H1 (cell line): Measurements from ENCODE around the gene RRP1B. TPM values are rescaled to one million over a fixed set of nuclear protein-coding genes. Genes with fewer than 3 reads are reported as not detected.

ENCODE experiments used
- CTCF ChIA-PET: fragments of 300-600 bp; sonication (Branson Sonifier 250); formaldehyde crosslinking; loops from one replicate; lab custom pipeline; 2021; ENCODE audit not compliant: partially characterized antibody; lab: Charles Lee
- POLR2A ChIA-PET: fragments of 300-600 bp; sonication (Branson Sonifier 250); formaldehyde crosslinking; loops from one replicate; lab custom pipeline; 2021; ENCODE audit warnings: inconsistent platforms; ENCODE audit not compliant: partially characterized antibody; lab: Charles Lee
- DNase-seq, 2 experiments: peaks; one replicate each; pipeline versions ENCODE4 v3.0.0 to v3.0.0-alpha.2; 2010 to 2022; ENCODE audit warnings: low spot score in 2 of 2, low read depth in 1 of 2, mixed read lengths in 1 of 2
- FAIRE-seq: peaks from 2 replicates; lab custom pipeline; 2011; peaks lifted over from hg19 to GRCh38; lab: Jason Lieb, UNC
- H2AFZ ChIP-seq: 2 replicates; pipeline ENCODE4 v1.8.1; 2012; ENCODE audit warnings: low read length, inconsistent platforms
- H2AK5ac ChIP-seq: 2 replicates; pipeline ENCODE4 v1.6.1; 2013; ENCODE audit warnings: low read depth, low read length
- H2BK120ac ChIP-seq: replicated peaks from 2 replicates; pipeline ENCODE3; 2013; ENCODE audit warnings: low read depth, low read length, inconsistent platforms
- H2BK12ac ChIP-seq: 2 replicates; pipeline ENCODE4 v1.6.1; 2013; ENCODE audit warnings: low read depth, low read length
- H2BK15ac ChIP-seq: 2 replicates; pipeline ENCODE4 v1.6.1; 2013; ENCODE audit warnings: low read length
- H2BK20ac ChIP-seq: 2 replicates; pipeline ENCODE4 v1.6.1; 2013; ENCODE audit warnings: low read length
- H2BK5ac ChIP-seq: 2 replicates; pipeline ENCODE4 v1.6.1; 2013; ENCODE audit warnings: low read depth, low read length
- H3K14ac ChIP-seq: 2 replicates; pipeline ENCODE4 v1.6.1; 2013; ENCODE audit warnings: inconsistent platforms; ENCODE audit not compliant: insufficient read length
- H3K18ac ChIP-seq: 2 replicates; pipeline ENCODE4 v1.6.1; 2013; ENCODE audit warnings: low read length; ENCODE audit errors: extremely low read depth
- H3K23ac ChIP-seq: 2 replicates; pipeline ENCODE4 v1.6.1; 2013; ENCODE audit warnings: inconsistent platforms; ENCODE audit not compliant: insufficient read length
- H3K23me2 ChIP-seq: 2 replicates; pipeline ENCODE4 v1.6.1; 2013; ENCODE audit warnings: low read depth, low read length
- H3K27ac ChIP-seq: 2 replicates; pipeline ENCODE4 v1.6.1; 2011; ENCODE audit warnings: low read depth, low read length, inconsistent platforms
- H3K27me3 ChIP-seq, 4 experiments: replicated peaks in 1 of 4; 1 replicate in 1 of 4; 2 replicates in 3 of 4; pipeline versions ENCODE4 v1.6.1 to v1.8.1; 2011 to 2013; ENCODE audit warnings: low read length in 3 of 4, mild to moderate bottlenecking in 3 of 4, inconsistent platforms in 2 of 4, mixed read lengths in 2 of 4, moderate library complexity in 1 of 4; ENCODE audit not compliant: control insufficient read depth in 3 of 4, insufficient read depth in 3 of 4; ENCODE audit errors: extremely low read depth in 1 of 4
- H3K36me3 ChIP-seq, 4 experiments: 2 replicates each; pipeline versions ENCODE4 v1.6.1 to v1.8.1; 2011 to 2013; ENCODE audit warnings: mild to moderate bottlenecking in 4 of 4, low read length in 3 of 4, moderate library complexity in 2 of 4, control low read depth in 1 of 4, inconsistent platforms in 1 of 4; ENCODE audit not compliant: insufficient read depth in 4 of 4, control insufficient read depth in 2 of 4
- H3K4ac ChIP-seq: replicated peaks from 2 replicates; pipeline ENCODE3; 2013; ENCODE audit warnings: low read length, low read depth, mixed read lengths, inconsistent platforms; ENCODE audit not compliant: insufficient read length
- H3K4me1 ChIP-seq, 4 experiments: replicated peaks in 1 of 4; 1 replicate in 1 of 4; 2 replicates in 3 of 4; pipeline versions ENCODE4 v1.6.1 to v1.8.1; 2011 to 2013; ENCODE audit warnings: low read length in 3 of 4, inconsistent platforms in 2 of 4, mixed read lengths in 1 of 4; ENCODE audit not compliant: insufficient read depth in 4 of 4, control insufficient read depth in 3 of 4
- H3K4me2 ChIP-seq, 2 experiments: 2 replicates each; pipeline versions ENCODE4 v1.6.1 to v1.8.1; 2011 to 2013; ENCODE audit warnings: low read depth in 2 of 2, low read length in 2 of 2, control low read depth in 1 of 2, inconsistent platforms in 1 of 2, mild to moderate bottlenecking in 1 of 2; ENCODE audit not compliant: insufficient read depth in 1 of 2
- H3K4me3 ChIP-seq, 4 experiments: fragments of 200-600, 300-600 bp in 1 of 4; sonication (generic), shearing (Covaris generic), sonication (Bioruptor Twin) in 1 of 4; 2 replicates each; pipeline versions ENCODE4 v1.5.1 to v1.8.1; 2011 to 2016; ENCODE audit warnings: low read length in 4 of 4, low read depth in 3 of 4, control low read depth in 2 of 4, inconsistent platforms in 2 of 4, mild to moderate bottlenecking in 2 of 4, mixed read lengths in 1 of 4, moderate library complexity in 1 of 4; ENCODE audit not compliant: insufficient read depth in 2 of 4; ENCODE audit errors: extremely low read depth in 1 of 4
- H3K56ac ChIP-seq: replicated peaks from 2 replicates; pipeline ENCODE3; 2013; ENCODE audit warnings: low read depth, mild to moderate bottlenecking, mixed read lengths, low read length, inconsistent platforms; ENCODE audit not compliant: insufficient read length
- H3K79me1 ChIP-seq: 2 replicates; pipeline ENCODE4 v1.6.1; 2013; ENCODE audit warnings: low read depth, low read length, control low read depth
- H3K79me2 ChIP-seq, 2 experiments: 2 replicates each; pipeline versions ENCODE4 v1.6.1 to v1.8.1; 2012 to 2013; ENCODE audit warnings: low read length in 2 of 2, mild to moderate bottlenecking in 2 of 2, inconsistent platforms in 1 of 2; ENCODE audit not compliant: insufficient read depth in 2 of 2, control insufficient read depth in 1 of 2
- H3K9ac ChIP-seq, 4 experiments: replicated peaks in 1 of 4; 1 replicate in 1 of 4; 2 replicates in 3 of 4; pipeline versions ENCODE4 v1.6.1 to v1.8.1; 2011 to 2013; ENCODE audit warnings: low read depth in 3 of 4, low read length in 3 of 4, control low read depth in 2 of 4, mild to moderate bottlenecking in 2 of 4, moderate library complexity in 2 of 4, inconsistent platforms in 1 of 4; ENCODE audit errors: extremely low read depth in 1 of 4
- H3K9me3 ChIP-seq, 2 experiments: 2 replicates each; pipeline versions ENCODE4 v1.6.1 to v1.8.1; 2012 to 2013; ENCODE audit warnings: mild to moderate bottlenecking in 2 of 2, moderate library complexity in 2 of 2, control low read depth in 1 of 2, inconsistent platforms in 1 of 2, low read depth in 1 of 2, low read length in 1 of 2, mixed read lengths in 1 of 2; ENCODE audit not compliant: insufficient read depth in 2 of 2
- H4K20me1 ChIP-seq, 2 experiments: replicated peaks in 1 of 2; 2 replicates each; pipeline versions ENCODE3 to v1.8.1; 2011 to 2013; ENCODE audit warnings: inconsistent platforms in 2 of 2, low read length in 2 of 2, mild to moderate bottlenecking in 1 of 2; ENCODE audit not compliant: insufficient read depth in 2 of 2, control insufficient read depth in 1 of 2
- H4K5ac ChIP-seq: 2 replicates; pipeline ENCODE4 v1.6.1; 2013; ENCODE audit warnings: low read length, low read depth, mixed read lengths, inconsistent platforms; ENCODE audit not compliant: insufficient read length
- H4K8ac ChIP-seq: 2 replicates; pipeline ENCODE4 v1.8.0; 2013; ENCODE audit warnings: mild to moderate bottlenecking, moderate library complexity, low read length, inconsistent platforms; ENCODE audit not compliant: insufficient read depth; ENCODE audit errors: extremely low read depth
- H4K91ac ChIP-seq: replicated peaks from 2 replicates; pipeline ENCODE3; 2013; ENCODE audit warnings: low read length, mixed read lengths, inconsistent platforms; ENCODE audit not compliant: insufficient read length
- ASH2L ChIP-seq: fragments of 200-600, 300-600 bp; sonication (generic); IDR thresholded peaks from one replicate; pipeline ENCODE4 v1.7.1; 2017; ENCODE audit warnings: low read length
- KDM4A ChIP-seq: IDR thresholded peaks from one replicate; pipeline ENCODE4 v1.7.1; 2012; ENCODE audit warnings: low read depth, mild to moderate bottlenecking, moderate library complexity, low read length, inconsistent platforms; ENCODE audit not compliant: severe bottlenecking
- SIX5 ChIP-seq: IDR thresholded peaks from 2 replicates; pipeline ENCODE4 v1.6.1; 2011; ENCODE audit warnings: mild to moderate bottlenecking, low read depth, low read length
- SUZ12 ChIP-seq: fragments of 200-600 bp; sonication (generic); IDR thresholded peaks from 2 replicates; pipeline ENCODE4 v1.6.1; 2012; ENCODE audit warnings: mild to moderate bottlenecking, inconsistent platforms, low read length, moderate library complexity, mixed read lengths
- TCF12 ChIP-seq: IDR thresholded peaks from 2 replicates; pipeline ENCODE4 v1.6.1; 2011; ENCODE audit warnings: low read depth, mild to moderate bottlenecking, low read length
- whole genome bisulfite sequencing, 2 experiments: shearing (Covaris generic) in 1 of 2; methylation state at CpG; one replicate each; pipeline versions ENCODE4 v1.1.6 to v1.1.7; 2013 to 2015; ENCODE audit warnings: low lambda C conversion rate in 2 of 2, mixed read lengths in 2 of 2, inconsistent platforms in 1 of 2, low coverage in 1 of 2, missing lambda C conversion rate in 1 of 2; ENCODE audit not compliant: insufficient replicate concordance in 2 of 2, insufficient coverage in 1 of 2, insufficient read length in 1 of 2; ENCODE audit errors: extremely low coverage in 1 of 2, missing lambda C conversion rate in 1 of 2; 5-methylcytosine and 5-hydroxymethylcytosine counted together
- polyA plus RNA-seq, 7 experiments: library from polyadenylated mRNA; depleted of rRNA in 3 of 7; stranded (reverse) in 5 of 7; unstranded in 2 of 7; fragments of >200 nt in 5 of 7; fragments of 200-250 nt in 2 of 7; gene quantifications; 1 replicate in 5 of 7; 2 replicates in 1 of 7; 4 replicates in 1 of 7; pipeline versions ENCODE4 v1.2.1 to v1.2.3, GENCODE V29; 2011 to 2013; ENCODE audit warnings: missing spikeins in 2 of 7, mixed read lengths in 2 of 7
- total RNA-seq: library from RNA; stranded (reverse); fragmentation: NEBNext Ultra II Directional; extraction: Animal tissue kit (Norgen Biotek cat#: 25700); gene quantifications from 2 replicates; pipeline ENCODE4 v1.2.1, GENCODE V29; 2021

Gene RRP1B
- total and polyA plus RNA-seq, 2 of the 8 experiments (the other 6 are each of a cell fraction or from before 2014, with no cell fraction given): 25.8 to 97.3 TPM

DNA sequence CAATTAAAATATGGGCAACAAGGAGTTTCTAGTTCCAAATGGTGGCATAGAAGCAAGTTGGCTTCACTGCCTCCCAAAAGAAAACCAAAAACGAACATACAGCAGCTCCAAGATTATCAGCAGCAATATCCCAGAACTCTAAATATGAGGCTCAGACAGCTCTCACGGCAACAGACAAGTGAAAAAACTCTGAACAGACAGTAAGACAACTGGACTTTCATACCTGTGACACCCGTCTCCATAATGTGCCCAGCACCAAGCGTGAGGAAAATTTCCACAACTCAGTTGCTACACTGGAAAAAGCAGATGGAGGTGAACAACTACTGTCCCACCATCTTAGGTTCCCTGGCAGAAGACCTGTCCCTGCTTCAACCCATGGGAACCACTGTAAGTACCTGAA, 40.0 kb upstream of the RRP1B start:
- Histone ChIP-seq H4K91ac (no peak overlapping the region), H2AK5ac (no peak overlapping the region), H3K18ac (no peak overlapping the region), H3K36me3 (no peaks in the 10 kb centered on the region), H3K79me1 (no peaks in the 10 kb centered on the region), H3K23me2 (no peaks in the 10 kb centered on the region; the same call in 1 of the 2 replicates), H2BK5ac (no peak overlapping the region), H4K5ac (no peak overlapping the region), H3K9ac (no peak overlapping the region), H3K79me2 (no peaks in the 10 kb centered on the region), H4K20me1 (no peaks in the 10 kb centered on the region), H3K4me3 (no peak overlapping the region), H2AFZ (no peak overlapping the region), H2BK120ac (no peak overlapping the region), H3K23ac (no peak overlapping the region), H2BK15ac (no peak overlapping the region), H3K27ac (no peak overlapping the region), H3K14ac (no peak overlapping the region), H2BK12ac (no peak overlapping the region), H3K9me3 (peaks cover 0 to 3% of the 10 kb centered on the region in 2 experiments; a peak in 3 of 4 replicates), H3K4ac (no peak overlapping the region), H3K4me2 (no peak overlapping the region), H3K56ac (no peak overlapping the region), H3K27me3 (no peaks in the 10 kb centered on the region), H2BK20ac (no peak overlapping the region), H4K8ac (no peak overlapping the region), H3K4me1 (no peaks in the 10 kb centered on the region)
- POLR2A ChIA-PET: no interaction called here
- TF ChIP-seq TCF12 (no peak), SIX5 (no peak), ASH2L (no peak), SUZ12 (no peak), KDM4A (no peak)
- FAIRE-seq: no peak
- DNase-seq: no peak
- CTCF ChIA-PET: interaction anchor here (0.7 to 1.4 kb wide), 2 partner anchors 9 to 18 kb away, joined by 3 to 6 read pairs; no protein-coding TSS in a partner anchor
- WGBS, 2 experiments: 90% methylated on average over 4 of the region's 4 CpGs; no CpG with 5 or more reads in 1 of the 2 experiments
